ENCODE data around the gene TENM4.
"Not testable (repeated sequence)": the region's sequence is repeated elsewhere in the genome, so short reads cannot be mapped to it uniquely, and the experiment has no call there.

Gene TENM4

DNA sequence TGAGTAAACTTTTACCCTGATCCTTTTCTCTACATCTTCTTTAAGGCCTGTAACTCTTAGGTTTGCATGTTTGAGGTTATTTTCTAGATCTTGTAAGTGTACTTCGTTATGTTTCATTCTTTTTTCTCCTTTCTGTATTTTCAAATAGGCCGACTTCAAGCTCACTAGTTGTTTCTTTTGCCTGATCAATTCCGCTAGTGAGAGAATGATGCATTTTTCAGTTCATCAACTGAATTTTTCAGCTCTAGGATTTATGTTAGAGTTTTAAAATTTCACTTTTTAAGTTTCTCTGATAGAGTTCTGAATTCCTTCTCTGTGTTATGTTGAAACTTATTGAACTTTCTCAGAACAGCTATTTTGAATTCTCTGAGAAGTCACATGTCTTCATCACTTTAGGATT is 810.7 kb downstream of the TENM4 start:
- DNase-seq (ENCODE audit: low read depth in 1 of 2, low spot score in 1 of 2), result no peak

DNA sequence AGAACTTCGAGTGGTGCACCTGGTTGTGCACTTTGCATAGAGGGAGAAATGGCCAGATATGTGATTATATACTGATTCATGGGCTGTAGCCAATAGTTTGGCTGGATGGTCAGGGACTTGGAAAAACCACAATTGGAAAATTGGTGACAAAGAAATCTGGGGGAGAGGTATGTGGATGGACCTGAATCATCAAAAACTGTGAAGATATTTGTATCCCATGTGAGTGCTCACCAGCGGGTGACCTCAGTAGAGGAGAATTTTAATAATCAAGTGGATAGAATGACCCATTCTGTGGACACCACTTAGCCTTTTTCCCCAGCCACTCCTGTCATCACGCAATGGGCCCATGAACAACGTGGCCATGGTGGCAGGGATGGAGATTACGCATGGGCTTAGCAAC is 818.2 kb downstream of the TENM4 start:
- DNase-seq (ENCODE audit: low read depth in 1 of 2, low spot score in 1 of 2), result no peak

DNA sequence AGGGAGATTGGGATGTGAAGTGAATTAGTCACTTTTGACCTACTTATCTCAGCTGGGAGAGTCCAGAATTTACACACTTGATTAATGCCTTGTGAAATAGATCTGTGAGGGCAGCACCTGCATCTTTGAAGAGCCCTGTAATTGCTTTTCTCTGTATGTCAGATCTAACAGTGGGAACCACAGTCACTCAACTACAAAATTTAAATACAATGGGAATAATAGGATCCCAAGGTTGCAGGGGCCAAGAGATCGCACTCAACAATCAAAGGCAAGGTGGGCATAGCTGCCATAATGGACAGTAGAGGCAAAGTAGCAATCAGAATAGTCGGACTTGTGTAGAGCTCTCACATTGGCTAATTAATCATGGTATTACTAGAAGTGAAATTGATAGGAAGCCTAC is 820.7 kb downstream of the TENM4 start:
- no peak for DNase-seq (ENCODE audit: low read depth in 1 of 2, low spot score in 1 of 2)

DNA sequence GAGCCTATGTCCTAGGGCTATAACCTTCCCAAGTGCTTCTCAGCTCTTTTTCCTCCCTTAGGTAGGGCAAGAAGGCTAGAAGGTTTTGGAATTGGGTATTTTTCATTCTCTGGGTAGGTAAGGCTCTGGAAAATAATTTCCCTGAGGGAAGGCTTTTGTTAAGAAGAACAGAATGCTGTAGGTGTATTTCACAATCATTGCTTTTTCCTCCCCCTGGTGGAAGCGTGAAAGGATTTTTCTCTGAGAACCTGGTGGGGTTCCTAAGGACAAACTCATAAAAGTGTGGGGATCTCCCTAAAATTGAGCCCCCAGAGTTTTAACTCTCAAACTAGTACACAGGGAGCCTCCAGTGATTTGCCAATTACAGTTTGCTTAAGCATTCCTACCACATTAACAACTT is 825.1 kb downstream of the TENM4 start:
- no peak for DNase-seq (ENCODE audit: low read depth in 1 of 2, low spot score in 1 of 2)

DNA sequence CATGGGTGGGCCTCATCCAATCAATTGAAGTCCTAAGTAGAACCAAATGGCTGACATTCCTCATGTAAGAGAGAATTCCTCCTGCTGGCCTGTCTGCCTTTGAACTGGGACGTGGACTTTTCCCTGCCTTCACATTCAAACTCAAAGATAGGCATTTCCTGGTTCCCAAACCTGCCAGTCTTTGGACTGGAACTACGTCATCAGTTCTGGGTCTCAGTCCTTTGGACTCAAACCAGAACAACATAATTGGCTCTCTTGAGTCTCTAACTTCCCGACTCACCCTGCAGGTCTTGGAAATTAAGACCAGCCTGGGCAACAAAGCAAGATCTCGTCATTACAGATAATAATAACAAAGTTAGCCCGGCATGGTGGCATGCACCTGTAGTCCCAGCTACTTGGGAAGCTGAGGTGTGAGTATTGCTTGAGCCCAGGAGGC is 827.4 kb downstream of the TENM4 start:
- no peak for DNase-seq (ENCODE audit: low read depth in 1 of 2, low spot score in 1 of 2)

DNA sequence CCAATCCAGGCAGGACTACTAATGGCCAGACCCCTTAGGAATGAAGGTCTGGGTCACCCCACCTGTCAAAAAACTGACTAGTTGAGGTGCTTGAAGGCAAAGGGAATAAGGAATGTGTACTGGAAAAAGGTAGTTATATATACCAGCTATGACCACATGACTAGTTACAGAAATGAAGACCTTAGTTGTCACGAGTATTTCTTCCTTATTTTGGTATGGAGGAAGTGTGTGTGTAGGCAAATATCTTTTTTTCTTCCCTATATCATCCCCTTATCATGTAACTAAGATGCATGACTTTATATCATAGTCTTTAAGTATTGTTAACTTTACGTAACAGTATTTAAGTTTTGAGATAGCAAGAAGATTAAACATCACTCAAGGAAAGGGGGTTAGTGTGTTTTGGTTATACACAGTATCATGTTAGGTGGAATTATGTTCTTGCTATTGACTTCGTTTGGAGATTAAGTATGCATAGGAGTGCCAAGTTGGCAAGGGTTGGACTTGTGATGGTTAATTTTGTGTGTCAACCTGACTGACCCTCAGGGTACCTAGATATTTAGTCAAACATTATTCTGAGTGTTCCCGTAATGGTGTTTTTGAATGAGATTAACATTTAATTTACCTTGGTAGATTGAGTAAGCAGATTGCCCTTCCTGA is 828.0 kb downstream of the TENM4 start:
- no peak for DNase-seq (ENCODE audit: low read depth in 1 of 2, low spot score in 1 of 2)

DNA sequence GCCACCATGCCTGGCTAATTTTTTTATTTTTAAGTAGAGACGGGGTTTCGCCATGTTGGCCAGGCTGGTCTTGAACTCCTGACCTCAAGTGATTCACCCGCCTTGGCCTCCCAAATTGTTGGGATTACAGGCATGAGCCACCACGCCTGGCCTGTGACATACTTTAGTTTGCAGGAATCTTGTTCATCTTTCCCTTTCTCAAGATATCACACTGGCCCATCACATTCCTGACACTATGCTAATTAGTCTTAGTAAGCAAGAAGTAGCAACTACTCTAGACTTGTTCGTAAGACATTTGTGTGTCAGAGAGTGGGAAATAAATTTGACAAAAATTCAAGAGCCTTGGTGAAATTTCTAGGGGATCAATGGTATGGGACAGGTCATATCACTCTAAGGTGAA is 831.5 kb downstream of the TENM4 start:
- not testable (repeated sequence) for DNase-seq (ENCODE audit: low read depth in 1 of 2, low spot score in 1 of 2)

DNA sequence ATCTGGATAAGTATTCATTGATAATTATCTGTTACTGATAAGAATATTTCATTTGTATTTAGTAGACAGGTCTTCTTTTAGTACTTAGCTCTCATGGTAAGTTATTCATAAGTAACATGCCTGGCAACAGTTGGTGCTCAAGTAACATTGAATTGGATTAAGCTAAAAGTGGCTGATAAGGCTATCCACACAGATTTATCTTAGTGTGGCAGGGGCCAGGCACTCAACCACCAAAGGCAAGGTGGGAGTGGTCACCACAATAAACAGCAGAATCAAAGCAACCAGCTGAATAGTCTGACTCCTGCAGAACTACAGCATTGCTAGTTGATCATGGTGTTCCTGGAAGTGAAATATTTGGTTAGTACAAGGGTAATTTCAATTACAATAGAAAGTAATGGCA is 833.1 kb downstream of the TENM4 start:
- DNase-seq (ENCODE audit: low read depth in 1 of 2, low spot score in 1 of 2), result no peak

DNA sequence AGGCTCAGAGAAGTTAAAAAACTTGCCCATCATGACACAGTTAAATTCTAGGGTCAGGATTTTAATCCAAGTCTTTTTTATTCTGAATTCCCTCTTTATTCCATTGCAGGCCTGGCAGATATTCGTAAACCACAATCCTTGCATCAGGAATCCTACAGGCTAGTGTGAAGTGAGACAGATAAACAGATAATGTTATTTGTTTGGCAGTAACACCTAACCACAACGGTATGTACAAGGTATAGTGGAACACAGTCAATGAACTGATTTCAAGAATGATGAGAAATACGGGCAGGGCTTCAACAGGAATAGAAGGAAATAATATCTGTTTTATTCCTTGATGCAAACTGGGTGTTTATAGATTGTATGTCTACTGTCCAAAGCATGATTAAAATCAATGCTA is 834.2 kb downstream of the TENM4 start:
- no peak for DNase-seq (ENCODE audit: low read depth in 1 of 2, low spot score in 1 of 2)

DNA sequence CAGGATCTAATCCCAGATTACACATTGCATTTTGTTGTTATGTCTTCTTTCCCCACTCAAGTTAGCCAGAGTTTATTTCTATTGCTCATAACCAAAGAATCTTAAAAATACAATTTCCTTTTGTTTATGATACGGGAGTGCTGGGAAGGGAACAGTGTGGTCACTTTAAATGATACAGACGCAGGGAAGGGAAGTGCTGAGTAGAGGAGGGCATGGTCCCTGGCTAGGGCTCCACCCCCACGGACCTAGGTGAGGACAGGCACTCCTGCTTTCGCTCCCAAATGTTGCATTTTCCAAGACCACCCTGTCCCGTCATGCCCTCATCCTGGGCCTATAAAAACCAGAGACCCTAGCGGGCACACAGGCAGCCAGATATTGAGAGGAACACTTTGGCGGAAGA is 835.5 kb downstream of the TENM4 start:
- DNase-seq (ENCODE audit: low read depth in 1 of 2, low spot score in 1 of 2), result no peak

DNA sequence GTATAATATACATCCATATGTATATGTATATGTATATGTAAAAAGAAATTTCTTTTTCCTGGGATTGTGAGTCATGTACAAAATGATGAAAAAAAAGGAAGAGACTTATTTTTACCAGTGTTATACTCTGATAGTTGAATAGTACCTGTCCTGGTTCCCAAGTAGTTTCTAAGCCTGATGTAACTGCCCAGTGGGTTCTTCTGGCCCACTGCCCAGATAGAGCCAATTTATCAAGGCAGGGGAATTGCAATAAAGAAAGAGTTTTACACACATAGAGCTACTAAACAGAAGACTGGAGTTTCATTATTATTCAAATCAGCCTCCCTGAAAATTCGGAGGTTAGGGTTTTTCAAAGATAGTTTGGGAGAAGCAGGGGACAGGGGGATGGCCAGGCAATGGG is 837.0 kb downstream of the TENM4 start:
- DNase-seq (ENCODE audit: low read depth in 1 of 2, low spot score in 1 of 2), result no peak

Measured in activated CD4-positive, alpha-beta T cell treated with anti-CD3 and anti-CD28 coated beads, Interleukin-2, amount 50 U/mL, for 24 hours (primary cell).